Lung (tissue), 12 donors: Measurements from ENCODE around the gene FGF12. TPM values are rescaled to one million over a fixed set of nuclear protein-coding genes. Genes with fewer than 3 reads are reported as not detected.

ENCODE experiments used
- ATAC-seq: fragments of 200-7000 bp; cut with Tn5 transposase; one replicate; pipeline ENCODE4 v1.9.1; 2020; ENCODE audit warnings: moderate number of reproducible peaks; ENCODE audit not compliant: insufficient read depth, low FRiP score
- DNase-seq, 3 donors: peaks; one replicate each; pipeline ENCODE4 v3.0.0-alpha.2; 2013 to 2017
- H3K27ac ChIP-seq, 2 donors: one replicate each; pipeline ENCODE4 v1.5.1; 2013; ENCODE audit warnings: mild to moderate bottlenecking in 2 of 2, moderate library complexity in 2 of 2, control low read depth in 1 of 2, inconsistent platforms in 1 of 2, low read depth in 1 of 2, low read length in 1 of 2
- H3K27me3 ChIP-seq, 3 donors: one replicate each; pipeline ENCODE4 v1.5.1; 2013; ENCODE audit warnings: low read length in 2 of 3; ENCODE audit not compliant: control insufficient read depth in 3 of 3, insufficient read depth in 3 of 3
- H3K36me3 ChIP-seq, 4 donors: one replicate each; pipeline ENCODE4 v1.5.1; 2013; ENCODE audit warnings: low read length in 4 of 4, mild to moderate bottlenecking in 1 of 4, moderate library complexity in 1 of 4; ENCODE audit not compliant: control insufficient read depth in 4 of 4, insufficient read depth in 4 of 4
- H3K4me1 ChIP-seq, 5 donors: one replicate each; pipeline ENCODE4 v1.5.1; 2013; ENCODE audit warnings: low read length in 5 of 5, mild to moderate bottlenecking in 2 of 5, moderate library complexity in 1 of 5; ENCODE audit not compliant: control insufficient read depth in 5 of 5, insufficient read depth in 5 of 5
- H3K4me3 ChIP-seq: one replicate; pipeline ENCODE4 v1.5.1; 2013; ENCODE audit warnings: mild to moderate bottlenecking, control low read depth, moderate library complexity
- H3K9ac ChIP-seq, 2 donors: one replicate each; pipeline ENCODE4 v1.5.1; 2013; ENCODE audit warnings: low read length in 2 of 2, control low read depth in 1 of 2; ENCODE audit not compliant: insufficient read depth in 1 of 2
- H3K9me3 ChIP-seq, 4 donors: one replicate each; pipeline ENCODE4 v1.5.1; 2013; ENCODE audit warnings: low read length in 3 of 4, mild to moderate bottlenecking in 1 of 4, moderate library complexity in 1 of 4; ENCODE audit not compliant: control insufficient read depth in 4 of 4, insufficient read depth in 3 of 4
- WGBS, 2 donors: extraction: QIAGEN DNeasy Blood & Tissue Kit; methylation state at CpG; one replicate each; pipeline ENCODE4 v1.1.7; 2013; 5-methylcytosine and 5-hydroxymethylcytosine counted together
- polyA plus RNA-seq, 2 donors: library from polyadenylated mRNA; stranded (reverse); fragments of 200-250 nt; gene quantifications; one replicate each; pipeline ENCODE4 v1.2.1, GENCODE V29; 2013
- total RNA-seq, 2 donors: library from RNA; depleted of rRNA in 1 of 2; stranded (reverse); fragments of >200 nt in 1 of 2; gene quantifications; one replicate each; pipeline ENCODE4 v1.2.1, GENCODE V29; 2014 to 2021
- TF ChIP-seq, protein P1 (sequence below): IDR thresholded peaks from 2 replicates; pipeline ENCODE4 v1.5.1; 2012; ENCODE audit warnings: mild to moderate bottlenecking; ENCODE audit errors: control extremely low read depth, extremely low read depth
- donor health status: control.
- donor health status: control.
- donor health status: Bipolar disorder and iron deficiency.
- donor health status: healthy.
- donor health status: DM: yes; HTN: yes; CAD: no.

The FGF12 gene
- total and polyA plus RNA-seq, 4 donors, result 0.23 to 6.0 (median 1.7) TPM

DNA sequence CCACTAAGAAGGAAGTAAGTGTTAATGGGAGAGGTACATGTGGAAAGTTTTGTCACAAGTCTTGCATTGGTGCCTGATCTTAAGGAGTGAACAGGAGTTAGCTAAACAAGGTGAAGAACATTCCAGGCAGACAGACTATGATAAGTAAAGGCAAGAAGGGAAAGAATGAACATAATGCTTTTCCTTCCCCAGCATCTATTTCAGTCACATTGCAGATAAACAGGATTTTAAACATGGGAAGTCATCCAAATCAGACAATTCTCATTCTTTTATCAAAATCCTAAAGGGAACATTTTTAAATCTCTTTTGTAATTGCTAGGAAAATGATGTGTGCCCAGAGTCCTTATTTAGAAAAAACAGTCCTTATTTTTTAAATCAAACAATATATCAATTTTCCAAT, 424.6 kb downstream of the FGF12 start:
- Histone ChIP-seq H3K9ac (no peak overlapping the region), H3K27ac (no peak overlapping the region), H3K4me3 (no peak overlapping the region), H3K4me1 (peaks cover 0 to 3% (median 0%) of the 10 kb centered on the region in 5 donors), H3K27me3 (no peaks in the 10 kb centered on the region), H3K36me3 (no peaks in the 10 kb centered on the region), H3K9me3 (no peaks in the 10 kb centered on the region)
- TF ChIP-seq, protein P1, sequence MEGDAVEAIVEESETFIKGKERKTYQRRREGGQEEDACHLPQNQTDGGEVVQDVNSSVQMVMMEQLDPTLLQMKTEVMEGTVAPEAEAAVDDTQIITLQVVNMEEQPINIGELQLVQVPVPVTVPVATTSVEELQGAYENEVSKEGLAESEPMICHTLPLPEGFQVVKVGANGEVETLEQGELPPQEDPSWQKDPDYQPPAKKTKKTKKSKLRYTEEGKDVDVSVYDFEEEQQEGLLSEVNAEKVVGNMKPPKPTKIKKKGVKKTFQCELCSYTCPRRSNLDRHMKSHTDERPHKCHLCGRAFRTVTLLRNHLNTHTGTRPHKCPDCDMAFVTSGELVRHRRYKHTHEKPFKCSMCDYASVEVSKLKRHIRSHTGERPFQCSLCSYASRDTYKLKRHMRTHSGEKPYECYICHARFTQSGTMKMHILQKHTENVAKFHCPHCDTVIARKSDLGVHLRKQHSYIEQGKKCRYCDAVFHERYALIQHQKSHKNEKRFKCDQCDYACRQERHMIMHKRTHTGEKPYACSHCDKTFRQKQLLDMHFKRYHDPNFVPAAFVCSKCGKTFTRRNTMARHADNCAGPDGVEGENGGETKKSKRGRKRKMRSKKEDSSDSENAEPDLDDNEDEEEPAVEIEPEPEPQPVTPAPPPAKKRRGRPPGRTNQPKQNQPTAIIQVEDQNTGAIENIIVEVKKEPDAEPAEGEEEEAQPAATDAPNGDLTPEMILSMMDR, result no peak
- DNase-seq, result no peak
- ATAC-seq, result no peak

DNA sequence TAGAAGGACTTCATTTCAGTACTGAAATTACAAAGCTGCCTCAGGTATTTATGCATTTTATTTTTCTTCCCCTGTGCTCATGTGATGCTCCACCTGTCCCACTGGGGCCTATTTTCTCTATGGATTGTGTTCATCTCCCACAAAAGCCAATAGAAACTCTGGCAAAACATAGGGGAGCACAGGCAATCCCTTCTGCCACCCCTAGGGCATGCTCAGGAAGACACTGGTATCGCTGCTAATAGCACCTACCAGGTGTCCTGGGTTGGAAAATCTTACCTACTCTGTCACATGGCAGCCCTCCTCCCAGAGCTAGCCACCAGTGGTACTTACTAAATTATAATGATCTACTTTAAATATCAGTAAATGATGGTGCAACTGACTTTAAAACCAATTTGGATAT, 427.4 kb downstream of the FGF12 start:
- Histone ChIP-seq H3K4me3 (no peak overlapping the region), H3K9me3 (no peaks in the 10 kb centered on the region), H3K27ac (no peak overlapping the region), H3K4me1 (no peaks in the 10 kb centered on the region), H3K36me3 (no peaks in the 10 kb centered on the region), H3K27me3 (no peaks in the 10 kb centered on the region), H3K9ac (no peak overlapping the region)
- 92 to 99% methylated on average over 1 of the region's 1 CpG for WGBS, 2 donors
- DNase-seq (no peak), ATAC-seq (no peak)
- TF ChIP-seq, protein P1, result no peak

DNA sequence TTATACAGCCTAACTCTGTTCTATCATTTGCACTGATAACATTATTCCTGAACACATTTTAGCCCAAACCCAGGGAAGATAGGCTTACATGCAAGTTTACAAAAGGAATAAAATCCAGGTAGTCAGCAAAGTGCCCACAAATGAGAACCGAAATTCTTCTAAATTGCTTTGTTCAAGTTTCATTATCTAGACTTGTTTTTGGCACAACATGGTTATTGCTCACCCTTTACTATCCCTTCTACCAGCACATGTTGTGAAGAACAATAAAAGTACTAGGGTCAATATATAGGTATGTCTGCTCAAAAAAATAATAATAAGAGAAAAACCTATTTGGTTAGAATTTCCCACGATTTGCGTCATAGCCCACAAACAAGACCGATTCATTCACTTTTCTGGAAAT, 430.5 kb downstream of the FGF12 start:
- TF ChIP-seq, protein P1, result no peak
- WGBS, 2 donors, result 92 to 96% methylated on average over 4 of the region's 4 CpGs
- DNase-seq (no peak), ATAC-seq (no peak)
- no peak overlapping the region for H3K4me3 ChIP-seq
- no peaks in the 10 kb centered on the region for H3K9me3 ChIP-seq
- H3K36me3 ChIP-seq, result no peaks in the 10 kb centered on the region
- H3K4me1 ChIP-seq, result no peaks in the 10 kb centered on the region
- no peak overlapping the region for H3K9ac ChIP-seq
- H3K27me3 ChIP-seq, result no peaks in the 10 kb centered on the region
- H3K27ac ChIP-seq, result no peak overlapping the region

DNA sequence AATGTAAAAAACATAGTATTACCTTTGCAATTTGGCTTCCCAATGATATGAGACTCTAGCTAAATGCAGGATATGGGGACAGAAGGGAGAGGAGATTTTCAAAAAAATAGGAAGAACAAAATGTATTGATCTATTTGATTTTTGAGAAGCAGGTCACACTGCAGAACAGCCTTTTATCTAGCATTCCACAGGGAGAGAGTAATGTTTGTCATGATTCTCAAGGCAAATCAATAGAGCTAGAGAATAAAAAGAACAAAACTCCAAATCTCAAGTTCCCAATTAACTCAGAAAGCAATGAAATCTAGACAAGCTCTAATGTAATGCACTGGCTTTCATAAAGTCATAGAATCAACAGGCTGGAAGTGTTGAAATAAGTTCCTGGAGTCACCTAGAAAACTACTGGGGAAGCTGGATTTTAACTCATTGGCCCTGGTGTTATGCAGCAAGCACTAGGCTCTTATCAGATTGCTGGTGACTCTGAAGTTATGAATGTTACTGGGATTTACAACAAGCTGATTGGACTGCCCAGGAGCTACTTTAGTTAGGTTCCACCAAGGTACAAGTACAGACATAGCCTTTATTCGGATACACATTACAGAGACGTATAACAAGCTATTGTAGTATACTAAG, 442.8 kb downstream of the FGF12 start:
- Histone ChIP-seq H3K27ac (no peak overlapping the region), H3K27me3 (no peaks in the 10 kb centered on the region), H3K9me3 (no peaks in the 10 kb centered on the region), H3K36me3 (no peaks in the 10 kb centered on the region), H3K4me3 (no peak overlapping the region), H3K4me1 (peaks cover 0 to 13% (median 0%) of the 10 kb centered on the region in 5 donors), H3K9ac (no peak overlapping the region)
- TF ChIP-seq, protein P1, result no peak
- no peak for ATAC-seq
- DNase-seq, result no peak
- WGBS, 2 donors, result 96 to 97% methylated on average over 2 of the region's 2 CpGs
